Activated CD4-positive, CD25-positive, alpha-beta regulatory T cell treated with anti-CD3 and anti-CD28 coated beads, Interleukin-2, amount 50 U/mL, for 16 hours (primary cell): ENCODE data around the gene PSME2.
A peak's percentile ranks its signal among the peaks of the same experiment; 100 is the strongest.

ENCODE experiments used
- DNase-seq: peaks from one replicate; pipeline ENCODE4 v3.0.0-alpha.2; 2020; ENCODE audit warnings: low read depth, low spot score

Gene PSME2

GRCh38 chr14:24146453-24146977 is at the start of gene PSME2:
Gene PSME2, minus strand, starts transcription at chr14:24146610. Its CDS starts 29 bp downstream, at chr14:24146581.
- peak; percentile 68 for DNase-seq

GRCh38 chr14:24195186-24196070 is 49.0 kb upstream of the PSME2 start, which contains the start of gene TM9SF1:
Gene TM9SF1, minus strand, starts transcription at chr14:24195441. Its CDS starts 422 bp downstream, at chr14:24195019.
- DNase-seq, result peak; percentile 73

GRCh38 chr14:24194873-24195185 is 48.4 kb upstream of the PSME2 start:
- DNase-seq, result no peak

GRCh38 chr14:24194186-24194872 is 47.9 kb upstream of the PSME2 start:
- no peak for DNase-seq

GRCh38 chr14:24192933-24193332 is 46.5 kb upstream of the PSME2 start:
- DNase-seq, result no peak

GRCh38 chr14:24190416-24190815 is 44.0 kb upstream of the PSME2 start:
- DNase-seq, result no peak

- DNase-seq, result no peak
Observed at GRCh38 chr14:24189460-24189859, 43.0 kb upstream of the PSME2 start.

- no peak for DNase-seq
Observed at GRCh38 chr14:24189059-24189375, 42.6 kb upstream of the PSME2 start.

GRCh38 chr14:24188251-24189058 is 42.0 kb upstream of the PSME2 start, which contains the start of gene IPO4:
Gene IPO4, minus strand, starts transcription at chr14:24188816. Its CDS starts 29 bp downstream, at chr14:24188787.
- peak; percentile 93 for DNase-seq

GRCh38 chr14:24187539-24187915 is 41.1 kb upstream of the PSME2 start:
- no peak for DNase-seq

GRCh38 chr14:24186831-24187538 is 40.6 kb upstream of the PSME2 start:
- DNase-seq, result no peak

GRCh38 chr14:24185741-24186140 is 39.3 kb upstream of the PSME2 start:
- no peak for DNase-seq

GRCh38 chr14:24185026-24185425 is 38.6 kb upstream of the PSME2 start:
- no peak for DNase-seq

GRCh38 chr14:24184104-24184970 is 37.9 kb upstream of the PSME2 start:
- DNase-seq, result no peak

- no peak for DNase-seq
Observed at GRCh38 chr14:24183014-24183481, 36.6 kb upstream of the PSME2 start.

GRCh38 chr14:24182110-24182882 is 35.9 kb upstream of the PSME2 start:
- no peak for DNase-seq

GRCh38 chr14:24181371-24182077 is 35.1 kb upstream of the PSME2 start:
- no peak for DNase-seq

- no peak for DNase-seq
Observed at GRCh38 chr14:24179961-24180796, 33.8 kb upstream of the PSME2 start.
